Naive thymus-derived CD4-positive, alpha-beta T cell (primary cell): ENCODE results near the gene VSIG8. TPM values are rescaled to one million over a fixed set of nuclear protein-coding genes. Genes with fewer than 3 reads are reported as not detected.

Experiments used
- microRNA-seq: library from miRNA; unstranded; fragments of <30 nt; microRNA quantifications from one replicate; pipeline ENCODE4 v1.2.0, GENCODE V29; 2022; ENCODE audit warnings: borderline microRNAs expressed
- polyA plus RNA-seq, 2 donors: library from polyadenylated mRNA; unstranded; fragments of 300-500 nt; fragmentation: Illumina TruSeq; gene quantifications; one replicate each; pipeline ENCODE4 v1.2.3, GENCODE V29; 2021
- total RNA-seq, 6 experiments: library from RNA in 5 of 6; stranded (reverse) in 5 of 6; gene quantifications; 1 replicate in 5 of 6; 2 replicates in 1 of 6; pipeline ENCODE4 v1.2.3 and lab custom pipeline; 2021 to 2026

The VSIG8 gene
- total and polyA plus RNA-seq, 7 experiments from 2014 or later, result not detected

Small RNA genes within 50 kb of the gene (microRNA-seq; reads per million reads assigned to microRNA genes)
- gene MIR4259, result not detected

Other genes starting within 250 kb of the VSIG8 start
- gene CRP, start 148.1 kb downstream of the VSIG8 start, total RNA-seq, result not detected
- gene CRP, start 148.1 kb downstream of the VSIG8 start, polyA plus RNA-seq, result not detected
- 10 to 100 TPM in 4 of 5 experiments, 1 to 10 TPM in 1; 7.4 to 18.9 (median 12.2) TPM for gene DUSP23, start 81.7 kb downstream of the VSIG8 start, total RNA-seq
- 10 to 100 TPM; 35.0 to 38.0 TPM for gene DUSP23, start 81.7 kb downstream of the VSIG8 start, polyA plus RNA-seq
- 10 to 100 TPM in 1 of 5 experiments, 1 to 10 TPM in 1, under 1 TPM in 3; 0.27 to 41.4 (median 0.51) TPM for gene FCRL6, start 60.3 kb downstream of the VSIG8 start, total RNA-seq
- gene FCRL6, start 60.3 kb downstream of the VSIG8 start, polyA plus RNA-seq, result under 1 TPM; 0.15 to 0.43 TPM
- 1 to 10 TPM in 4 of 5 experiments, under 1 TPM in 1; 0.27 to 1.7 (median 1.3) TPM for gene SLAMF8, start 35.8 kb downstream of the VSIG8 start, total RNA-seq
- not detected for gene SLAMF8, start 35.8 kb downstream of the VSIG8 start, polyA plus RNA-seq
- 1 to 10 TPM in 2 of 5 experiments, under 1 TPM in 3; 0.53 to 2.8 (median 0.92) TPM for gene CFAP45, start 37.5 kb upstream of the VSIG8 start, total RNA-seq
- under 1 TPM; 0.17 to 0.57 TPM for gene CFAP45, start 37.5 kb upstream of the VSIG8 start, polyA plus RNA-seq
- 100 to 1,000 TPM; 116 to 450 (median 284) TPM for gene TAGLN2, start 62.9 kb upstream of the VSIG8 start, total RNA-seq
- 100 to 1,000 TPM; 449 to 662 TPM for gene TAGLN2, start 62.9 kb upstream of the VSIG8 start, polyA plus RNA-seq
- gene IGSF9, start 83.0 kb upstream of the VSIG8 start, total RNA-seq, result under 1 TPM in 1 of 5 experiments, not detected in 4; 0.12 TPM
- gene IGSF9, start 83.0 kb upstream of the VSIG8 start, polyA plus RNA-seq, result under 1 TPM in 1 of 2 donors, not detected in 1; 0.12 TPM
- gene SLAMF9, start 91.6 kb upstream of the VSIG8 start, total RNA-seq, result not detected
- gene SLAMF9, start 91.6 kb upstream of the VSIG8 start, polyA plus RNA-seq, result not detected
- 10 to 100 TPM in 2 of 5 experiments, 1 to 10 TPM in 3; 4.0 to 11.4 (median 7.0) TPM for gene PIGM, start 169.3 kb upstream of the VSIG8 start, total RNA-seq
- 1 to 10 TPM; 4.1 to 5.0 TPM for gene PIGM, start 169.3 kb upstream of the VSIG8 start, polyA plus RNA-seq
- gene KCNJ10, start 207.5 kb upstream of the VSIG8 start, total RNA-seq, result under 1 TPM in 1 of 5 experiments, not detected in 4; 0.32 TPM
- gene KCNJ10, start 207.5 kb upstream of the VSIG8 start, polyA plus RNA-seq, result under 1 TPM in 1 of 2 donors, not detected in 1; 0.29 TPM
- not detected for gene KCNJ9, start 218.9 kb upstream of the VSIG8 start, total RNA-seq
- gene KCNJ9, start 218.9 kb upstream of the VSIG8 start, polyA plus RNA-seq, result under 1 TPM; 0.06 to 0.08 TPM
- gene IGSF8, start 236.0 kb upstream of the VSIG8 start, total RNA-seq, result 10 to 100 TPM; 31.9 to 68.7 (median 44.8) TPM
- gene IGSF8, start 236.0 kb upstream of the VSIG8 start, polyA plus RNA-seq, result 10 to 100 TPM; 38.6 to 60.9 TPM